ENCODE results near the gene CAMKK2. TPM values are rescaled to one million over a fixed set of nuclear protein-coding genes. Genes with fewer than 3 reads are reported as not detected.
A peak's percentile ranks its signal among the peaks of the same experiment; 100 is the strongest.

Gene CAMKK2
- total and polyA plus RNA-seq, 9 of the 15 experiments (the other 6 are each of a cell fraction or from before 2014, with no cell fraction given), result 4.3 to 32.0 (median 18.2) TPM

GRCh38 chr12:121296618-121297434 is at the start of gene CAMKK2 (continued):
- TF ChIP-seq TEAD1 (CRISPR knock-in tag; IDR thresholded peaks at IDR 0.05), result no peak
- TF ChIP-seq ZFP36 (IDR thresholded peaks at IDR 0.05; ENCODE audit: low read depth, low read length, partially characterized antibody), result no peak
- no peak for TF ChIP-seq ZHX1 (conservative IDR thresholded peaks at IDR 0.05; ENCODE audit: low read length)
- no peak for TF ChIP-seq ZNF609 (CRISPR knock-in tag; IDR thresholded peaks at IDR 0.05; ENCODE audit: borderline replicate concordance)
- TF ChIP-seq DDX20 (tag; IDR thresholded peaks at IDR 0.05; ENCODE audit: low read depth), result no peak
- no peak for TF ChIP-seq TCF7L2 (IDR thresholded peaks at IDR 0.05; ENCODE audit: low read depth, low read length)
- no peak for TF ChIP-seq SAFB (IDR thresholded peaks at IDR 0.05; ENCODE audit: borderline replicate concordance, low read depth, low read length)
- no peak for TF ChIP-seq TSHZ1 (CRISPR knock-in tag; IDR thresholded peaks at IDR 0.05)
- TF ChIP-seq KAT8 (IDR thresholded peaks at IDR 0.05; ENCODE audit: low read depth), result no peak
- TF ChIP-seq ZBTB11 (CRISPR knock-in tag; IDR thresholded peaks at IDR 0.05), result peak in 1 of 3 experiments; percentile 84; a peak in 2 of 6 replicates

Data from K562 (cell line).